ENCODE data around the gene BNIP3.

DNA sequence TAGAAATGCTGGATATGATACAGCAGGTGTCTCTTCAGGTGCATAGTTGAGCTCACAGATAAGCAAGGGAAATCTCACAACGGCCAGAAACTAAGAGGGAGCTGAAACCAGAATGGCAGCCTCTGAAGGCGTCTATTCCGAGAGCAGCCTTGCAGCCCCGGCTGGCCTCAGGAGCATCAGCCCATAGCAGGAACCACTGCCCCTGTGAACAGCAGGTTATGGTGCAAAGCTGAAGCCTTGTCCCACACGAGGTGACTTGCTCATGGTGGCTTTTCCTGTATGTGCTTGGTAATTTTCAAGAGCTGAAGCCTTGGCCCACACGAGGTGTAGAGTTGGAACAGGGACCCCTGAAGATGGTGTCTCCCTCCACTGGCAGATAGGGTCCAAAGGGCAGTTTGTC lies 33.2 kb downstream of the BNIP3 start:
- TF ChIP-seq, protein P1, sequence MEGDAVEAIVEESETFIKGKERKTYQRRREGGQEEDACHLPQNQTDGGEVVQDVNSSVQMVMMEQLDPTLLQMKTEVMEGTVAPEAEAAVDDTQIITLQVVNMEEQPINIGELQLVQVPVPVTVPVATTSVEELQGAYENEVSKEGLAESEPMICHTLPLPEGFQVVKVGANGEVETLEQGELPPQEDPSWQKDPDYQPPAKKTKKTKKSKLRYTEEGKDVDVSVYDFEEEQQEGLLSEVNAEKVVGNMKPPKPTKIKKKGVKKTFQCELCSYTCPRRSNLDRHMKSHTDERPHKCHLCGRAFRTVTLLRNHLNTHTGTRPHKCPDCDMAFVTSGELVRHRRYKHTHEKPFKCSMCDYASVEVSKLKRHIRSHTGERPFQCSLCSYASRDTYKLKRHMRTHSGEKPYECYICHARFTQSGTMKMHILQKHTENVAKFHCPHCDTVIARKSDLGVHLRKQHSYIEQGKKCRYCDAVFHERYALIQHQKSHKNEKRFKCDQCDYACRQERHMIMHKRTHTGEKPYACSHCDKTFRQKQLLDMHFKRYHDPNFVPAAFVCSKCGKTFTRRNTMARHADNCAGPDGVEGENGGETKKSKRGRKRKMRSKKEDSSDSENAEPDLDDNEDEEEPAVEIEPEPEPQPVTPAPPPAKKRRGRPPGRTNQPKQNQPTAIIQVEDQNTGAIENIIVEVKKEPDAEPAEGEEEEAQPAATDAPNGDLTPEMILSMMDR (IDR thresholded peaks at IDR 0.05), result no peak
- TF ChIP-seq POLR2AphosphoS5 (IDR thresholded peaks at IDR 0.05), result no peak
- no peak for TF ChIP-seq EP300 (IDR thresholded peaks at IDR 0.05)
